Retinal pigment epithelial cell (primary cell): ENCODE results near the gene CUEDC1.

Source experiments
- DNase-seq: peaks from one replicate; pipeline ENCODE4 v3.0.0-alpha.2; 2010; ENCODE audit warnings: low read depth
- H3K4me3 ChIP-seq: 2 replicates; pipeline ENCODE4 v1.5.1; 2011; ENCODE audit warnings: mild to moderate bottlenecking, low read length, control low read depth, moderate library complexity
- TF ChIP-seq, protein P1 (sequence below): conservative IDR thresholded peaks from 2 replicates; pipeline ENCODE4 v1.5.1; 2011; ENCODE audit warnings: low read depth, low read length, control low read depth, inconsistent platforms

CUEDC1 gene

GRCh38 chr17:57999010-57999495 is 43.8 kb upstream of the CUEDC1 start:
- DNase-seq = no peak
- TF ChIP-seq, protein P1, sequence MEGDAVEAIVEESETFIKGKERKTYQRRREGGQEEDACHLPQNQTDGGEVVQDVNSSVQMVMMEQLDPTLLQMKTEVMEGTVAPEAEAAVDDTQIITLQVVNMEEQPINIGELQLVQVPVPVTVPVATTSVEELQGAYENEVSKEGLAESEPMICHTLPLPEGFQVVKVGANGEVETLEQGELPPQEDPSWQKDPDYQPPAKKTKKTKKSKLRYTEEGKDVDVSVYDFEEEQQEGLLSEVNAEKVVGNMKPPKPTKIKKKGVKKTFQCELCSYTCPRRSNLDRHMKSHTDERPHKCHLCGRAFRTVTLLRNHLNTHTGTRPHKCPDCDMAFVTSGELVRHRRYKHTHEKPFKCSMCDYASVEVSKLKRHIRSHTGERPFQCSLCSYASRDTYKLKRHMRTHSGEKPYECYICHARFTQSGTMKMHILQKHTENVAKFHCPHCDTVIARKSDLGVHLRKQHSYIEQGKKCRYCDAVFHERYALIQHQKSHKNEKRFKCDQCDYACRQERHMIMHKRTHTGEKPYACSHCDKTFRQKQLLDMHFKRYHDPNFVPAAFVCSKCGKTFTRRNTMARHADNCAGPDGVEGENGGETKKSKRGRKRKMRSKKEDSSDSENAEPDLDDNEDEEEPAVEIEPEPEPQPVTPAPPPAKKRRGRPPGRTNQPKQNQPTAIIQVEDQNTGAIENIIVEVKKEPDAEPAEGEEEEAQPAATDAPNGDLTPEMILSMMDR = no peak
- no peak overlapping the region for H3K4me3 ChIP-seq

DNA sequence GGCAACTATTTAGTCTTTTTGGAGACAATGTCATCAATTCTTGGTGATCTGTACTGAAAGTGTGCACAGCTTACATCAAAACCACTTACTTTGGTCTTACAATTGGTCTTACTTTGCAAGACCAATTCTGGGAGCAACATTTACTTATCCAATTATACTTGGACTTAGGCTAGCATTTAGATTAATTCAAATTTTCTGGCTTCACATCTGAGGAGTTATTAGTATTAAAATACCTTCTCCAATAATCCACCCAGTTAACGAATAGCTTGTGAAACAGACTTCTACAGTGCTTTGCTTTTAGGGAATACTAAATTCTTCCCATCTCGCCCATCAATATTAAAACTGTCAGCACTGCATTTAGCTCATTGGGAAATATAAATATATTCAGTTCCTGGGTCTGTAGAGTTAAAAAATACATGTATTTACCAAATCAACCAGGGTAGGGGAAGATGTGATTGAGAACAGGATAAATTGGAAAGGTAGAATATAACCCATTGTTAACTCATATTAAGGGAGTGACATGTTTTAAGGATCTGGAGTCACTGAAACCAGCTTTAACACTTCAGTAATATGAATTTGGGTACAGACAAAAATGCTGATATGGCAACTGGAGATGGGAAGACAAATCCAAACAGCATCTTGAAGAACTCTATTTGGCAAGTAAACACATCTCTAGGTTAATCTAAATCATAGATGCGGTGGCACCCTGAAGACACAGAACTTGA is 42.0 kb upstream of the CUEDC1 start:
- TF ChIP-seq, protein P1 = no peak
- no peak overlapping the region for H3K4me3 ChIP-seq
- DNase-seq = no peak

- TF ChIP-seq, protein P1 = peak; percentile 71
- DNase-seq = peak; percentile 54
Measured at GRCh38 chr17:57995076-57995956, 40.1 kb upstream of the CUEDC1 start.

DNA sequence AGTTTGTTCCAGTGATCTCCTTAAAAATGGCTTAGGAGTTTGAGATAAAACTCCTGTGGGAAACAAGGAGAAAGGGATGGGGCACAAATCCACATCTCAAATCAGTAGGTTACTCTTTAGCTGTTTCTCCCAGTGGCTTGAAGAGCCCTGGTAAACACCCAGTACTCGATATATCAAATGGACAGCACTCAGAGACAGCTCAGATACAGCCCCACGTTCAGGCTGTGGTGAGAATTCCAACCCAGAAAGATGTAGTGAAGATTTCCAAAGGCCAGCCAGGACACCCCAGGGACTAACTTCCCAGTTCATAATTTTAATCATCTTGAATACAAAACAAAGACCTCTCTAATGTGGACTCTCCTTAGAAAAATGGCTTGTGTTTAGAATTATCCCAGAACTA is 39.2 kb upstream of the CUEDC1 start:
- TF ChIP-seq, protein P1 = no peak
- no peak for DNase-seq
- no peak overlapping the region for H3K4me3 ChIP-seq

More at GRCh38 chr17:57995076-57995956, 40.1 kb upstream of the CUEDC1 start:
- H3K4me3 ChIP-seq = no peak overlapping the region

- no peak for DNase-seq
- TF ChIP-seq, protein P1 = no peak
- no peak overlapping the region for H3K4me3 ChIP-seq
Measured at GRCh38 chr17:57993471-57994365, 38.5 kb upstream of the CUEDC1 start.

DNA sequence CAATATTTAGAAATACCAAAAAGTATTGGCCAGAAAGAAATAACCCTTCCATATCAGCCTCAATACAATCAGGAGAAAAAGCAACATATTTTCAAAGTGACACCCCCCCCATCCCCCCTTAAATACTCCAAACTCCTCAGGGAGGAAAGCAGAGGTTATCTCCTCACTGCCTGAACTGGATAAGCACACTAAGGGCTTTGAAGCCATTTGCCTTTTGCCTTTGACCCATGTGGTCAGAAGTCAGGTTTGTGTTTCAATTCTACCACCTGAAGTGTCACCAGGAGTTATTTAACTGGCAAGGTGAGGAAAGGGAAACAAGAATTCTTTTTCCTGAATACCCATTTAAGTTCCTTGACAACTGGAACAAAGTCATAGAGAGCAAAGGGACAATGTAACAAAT is 36.3 kb upstream of the CUEDC1 start:
- H3K4me3 ChIP-seq = no peak overlapping the region
- no peak for DNase-seq
- TF ChIP-seq, protein P1 = no peak
